ENCODE measurements around the gene CHMP5. TPM values are rescaled to one million over a fixed set of nuclear protein-coding genes. Genes with fewer than 3 reads are reported as not detected.

Gene CHMP5
- total RNA-seq, 3 donors from 2014 or later (not counting 1 experiment from before 2014, with no cell fraction given) = 21.3 to 24.5 (median 24.0) TPM

- H3K4me3 Mint-ChIP-seq = no peak overlapping the region
- no peaks in the 10 kb centered on the region for H3K36me3 Mint-ChIP-seq
- peaks cover 34% of the 10 kb centered on the region in 2 donors for H3K4me1 Mint-ChIP-seq
- ATAC-seq = no peak
- Histone ChIP-seq H3K36me3 (ENCODE audit: control insufficient read depth, insufficient read depth, low read length) (peaks cover 15% of the 10 kb centered on the region), H3K4me3 (ENCODE audit: low read length) (no peak overlapping the region), H3K4me1 (ENCODE audit: control insufficient read depth, insufficient read depth, low read length) (peaks cover 28% of the 10 kb centered on the region), H3K9me3 (ENCODE audit: control insufficient read depth, insufficient read depth, low read length) (no peaks in the 10 kb centered on the region), H3K27ac (ENCODE audit: low read length) (peak overlapping the region; percentile 98), H3K27me3 (ENCODE audit: control insufficient read depth, insufficient read depth, low read length) (no peaks in the 10 kb centered on the region)
- no peaks in the 10 kb centered on the region for H3K9me3 Mint-ChIP-seq
- H3K27ac Mint-ChIP-seq = peak overlapping the region; percentile 100
- intact Hi-C loops (cut with micrococcal nuclease) = no loop called here
- no peak for TF ChIP-seq CTCF (IDR thresholded peaks at IDR 0.05)
- WGBS (ENCODE audit: insufficient coverage) = 69% methylated on average over 14 of the region's 14 CpGs
- peaks cover 0 to 3% of the 10 kb centered on the region in 2 donors for H3K27me3 Mint-ChIP-seq (ENCODE audit: low read depth in 2 of 2)
- DNase-seq = no peak
These were observed 24.1 kb downstream of the CHMP5 start for GRCh38 chr9:33288828-33289483.

- H3K36me3 ChIP-seq (ENCODE audit: control insufficient read depth, insufficient read depth, low read length) = peaks cover 15% of the 10 kb centered on the region
- TF ChIP-seq CTCF (IDR thresholded peaks at IDR 0.05) = no peak
- no peaks in the 10 kb centered on the region for H3K9me3 ChIP-seq (ENCODE audit: control insufficient read depth, insufficient read depth, low read length)
- intact Hi-C loops (cut with micrococcal nuclease) = no loop called here
- Mint-ChIP-seq H3K27ac (peak overlapping the region; percentile 100), H3K36me3 (peaks cover 3% of the 10 kb centered on the region), H3K27me3 (ENCODE audit: low read depth in 2 of 2) (peaks cover 0 to 3% of the 10 kb centered on the region in 2 donors), H3K4me1 (peaks cover 36 to 37% of the 10 kb centered on the region in 2 donors), H3K9me3 (no peaks in the 10 kb centered on the region), H3K4me3 (peak overlapping the region; percentile 99)
- 5% methylated on average over 7 of the region's 12 CpGs for WGBS (ENCODE audit: insufficient coverage)
- ATAC-seq (no peak), DNase-seq (peak; percentile 21 to 45)
- H3K27me3 ChIP-seq (ENCODE audit: control insufficient read depth, insufficient read depth, low read length) = no peaks in the 10 kb centered on the region
- peaks cover 28% of the 10 kb centered on the region for H3K4me1 ChIP-seq (ENCODE audit: control insufficient read depth, insufficient read depth, low read length)
- peak overlapping the region; percentile 98 for H3K27ac ChIP-seq (ENCODE audit: low read length)
- H3K4me3 ChIP-seq (ENCODE audit: low read length) = peak overlapping the region; percentile 82
These were observed 24.6 kb downstream of the CHMP5 start for GRCh38 chr9:33289496-33289895.

- H3K9me3 Mint-ChIP-seq = no peaks in the 10 kb centered on the region
- DNase-seq = no peak
- peaks cover 40 to 41% of the 10 kb centered on the region in 2 donors for H3K4me1 Mint-ChIP-seq
- H3K27me3 Mint-ChIP-seq (ENCODE audit: low read depth in 2 of 2) = peaks cover 0 to 3% of the 10 kb centered on the region in 2 donors
- peak overlapping the region; percentile 99 for H3K4me3 Mint-ChIP-seq
- Histone ChIP-seq H3K4me3 (ENCODE audit: low read length) (peak overlapping the region; percentile 82), H3K36me3 (ENCODE audit: control insufficient read depth, insufficient read depth, low read length) (peaks cover 19% of the 10 kb centered on the region), H3K4me1 (ENCODE audit: control insufficient read depth, insufficient read depth, low read length) (peaks cover 32% of the 10 kb centered on the region), H3K27ac (ENCODE audit: low read length) (peak overlapping the region; percentile 98), H3K27me3 (ENCODE audit: control insufficient read depth, insufficient read depth, low read length) (no peaks in the 10 kb centered on the region), H3K9me3 (ENCODE audit: control insufficient read depth, insufficient read depth, low read length) (no peaks in the 10 kb centered on the region)
- intact Hi-C loops (cut with micrococcal nuclease) = loop anchor here (1.0 to 10.0 kb wide), 2 partner anchors 26 to 735 kb away; partner anchors contain the start of genes BAG1, SMIM27 and TOPORS
- peak overlapping the region; percentile 100 for H3K27ac Mint-ChIP-seq
- no peak for TF ChIP-seq CTCF (IDR thresholded peaks at IDR 0.05)
- no peak for ATAC-seq
- H3K36me3 Mint-ChIP-seq = peaks cover 7% of the 10 kb centered on the region
- 0% methylated on average over 14 of the region's 14 CpGs for WGBS (ENCODE audit: insufficient coverage)
These were observed 25.0 kb downstream of the CHMP5 start for GRCh38 chr9:33289936-33290246.
